Type B pancreatic cell (in vitro differentiated cells): ENCODE results near the gene CDX1. TPM values are rescaled to one million over a fixed set of nuclear protein-coding genes. Genes with fewer than 3 reads are reported as not detected.

ENCODE experiments used
- DNase-seq: peaks from one replicate; pipeline ENCODE4 v3.0.0; 2021; ENCODE audit warnings: mixed read lengths; ENCODE audit not compliant: unreplicated experiment; ENCODE audit errors: extremely low spot score
- H3K27ac Mint-ChIP-seq: 2 replicates; pipeline ENCODE4 v1.8.0; 2021; ENCODE audit warnings: mild to moderate bottlenecking, mixed read lengths
- H3K27me3 Mint-ChIP-seq: 2 replicates; pipeline ENCODE4 v1.8.0; 2021; ENCODE audit warnings: mixed read lengths
- H3K36me3 Mint-ChIP-seq: 2 replicates; pipeline ENCODE4 v1.8.0; 2021; ENCODE audit warnings: mixed read lengths
- H3K4me1 Mint-ChIP-seq: one replicate; pipeline ENCODE4 v1.8.0; 2021; ENCODE audit warnings: mixed read lengths; ENCODE audit not compliant: unreplicated experiment
- H3K4me3 Mint-ChIP-seq: 2 replicates; pipeline ENCODE4 v1.8.0; 2021; ENCODE audit warnings: mild to moderate bottlenecking, mixed read lengths
- H3K9me3 Mint-ChIP-seq: 2 replicates; pipeline ENCODE4 v1.8.0; 2021; ENCODE audit warnings: mixed read lengths
- total RNA-seq: library from RNA; stranded (reverse); gene quantifications from 2 replicates; pipeline ENCODE4 v1.2.1, GENCODE V29; 2021; ENCODE audit warnings: low replicate concordance
- TF ChIP-seq, protein P1 (sequence below): fragments of 200-600 bp; sonication (generic); conservative IDR thresholded peaks from 2 replicates; pipeline ENCODE4 v1.5.0; 2021; ENCODE audit warnings: antibody characterized with exemption, mild to moderate bottlenecking

The CDX1 gene
- total RNA-seq, 1 donor from 2014 or later, result 5.0 TPM

GRCh38 chr5:150218693-150219035 lies 52.1 kb downstream of the CDX1 start:
- Mint-ChIP-seq H3K9me3 (no peaks in the 10 kb centered on the region), H3K27me3 (peaks cover 17% of the 10 kb centered on the region), H3K27ac (no peak overlapping the region), H3K36me3 (no peaks in the 10 kb centered on the region), H3K4me1 (peaks cover 15% of the 10 kb centered on the region), H3K4me3 (no peak overlapping the region)
- TF ChIP-seq, protein P1, sequence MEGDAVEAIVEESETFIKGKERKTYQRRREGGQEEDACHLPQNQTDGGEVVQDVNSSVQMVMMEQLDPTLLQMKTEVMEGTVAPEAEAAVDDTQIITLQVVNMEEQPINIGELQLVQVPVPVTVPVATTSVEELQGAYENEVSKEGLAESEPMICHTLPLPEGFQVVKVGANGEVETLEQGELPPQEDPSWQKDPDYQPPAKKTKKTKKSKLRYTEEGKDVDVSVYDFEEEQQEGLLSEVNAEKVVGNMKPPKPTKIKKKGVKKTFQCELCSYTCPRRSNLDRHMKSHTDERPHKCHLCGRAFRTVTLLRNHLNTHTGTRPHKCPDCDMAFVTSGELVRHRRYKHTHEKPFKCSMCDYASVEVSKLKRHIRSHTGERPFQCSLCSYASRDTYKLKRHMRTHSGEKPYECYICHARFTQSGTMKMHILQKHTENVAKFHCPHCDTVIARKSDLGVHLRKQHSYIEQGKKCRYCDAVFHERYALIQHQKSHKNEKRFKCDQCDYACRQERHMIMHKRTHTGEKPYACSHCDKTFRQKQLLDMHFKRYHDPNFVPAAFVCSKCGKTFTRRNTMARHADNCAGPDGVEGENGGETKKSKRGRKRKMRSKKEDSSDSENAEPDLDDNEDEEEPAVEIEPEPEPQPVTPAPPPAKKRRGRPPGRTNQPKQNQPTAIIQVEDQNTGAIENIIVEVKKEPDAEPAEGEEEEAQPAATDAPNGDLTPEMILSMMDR, result no peak
- no peak for DNase-seq

GRCh38 chr5:150219142-150219541 lies 52.6 kb downstream of the CDX1 start:
- Mint-ChIP-seq H3K9me3 (no peaks in the 10 kb centered on the region), H3K36me3 (no peaks in the 10 kb centered on the region), H3K4me1 (peaks cover 11% of the 10 kb centered on the region), H3K27me3 (peaks cover 17% of the 10 kb centered on the region), H3K4me3 (no peak overlapping the region), H3K27ac (no peak overlapping the region)
- DNase-seq, result no peak
- TF ChIP-seq, protein P1, result no peak

DNA sequence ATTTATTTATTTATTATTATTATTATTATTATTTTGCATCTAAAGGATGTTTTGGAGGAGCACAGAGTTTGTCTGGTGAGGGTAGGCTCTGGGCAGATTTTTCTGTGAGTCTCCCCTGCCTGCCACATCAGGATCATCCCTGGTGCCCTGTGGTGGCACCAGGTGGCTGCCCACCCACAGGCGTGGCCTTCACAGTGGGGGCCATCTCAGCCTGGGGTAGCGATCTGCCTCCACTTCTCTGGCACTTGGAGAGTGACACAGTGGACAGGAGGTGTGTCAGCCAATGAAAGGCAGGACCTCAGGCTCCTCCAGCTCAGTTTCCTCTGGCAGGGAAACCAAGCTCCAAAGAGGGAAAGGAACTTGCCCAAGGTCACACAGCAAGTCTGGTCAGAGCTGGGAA lies 53.3 kb downstream of the CDX1 start:
- TF ChIP-seq, protein P1, result no peak
- Mint-ChIP-seq H3K4me1 (peaks cover 11% of the 10 kb centered on the region), H3K9me3 (no peaks in the 10 kb centered on the region), H3K27me3 (peaks cover 17% of the 10 kb centered on the region), H3K4me3 (no peak overlapping the region), H3K27ac (no peak overlapping the region), H3K36me3 (no peaks in the 10 kb centered on the region)
- no peak for DNase-seq

DNA sequence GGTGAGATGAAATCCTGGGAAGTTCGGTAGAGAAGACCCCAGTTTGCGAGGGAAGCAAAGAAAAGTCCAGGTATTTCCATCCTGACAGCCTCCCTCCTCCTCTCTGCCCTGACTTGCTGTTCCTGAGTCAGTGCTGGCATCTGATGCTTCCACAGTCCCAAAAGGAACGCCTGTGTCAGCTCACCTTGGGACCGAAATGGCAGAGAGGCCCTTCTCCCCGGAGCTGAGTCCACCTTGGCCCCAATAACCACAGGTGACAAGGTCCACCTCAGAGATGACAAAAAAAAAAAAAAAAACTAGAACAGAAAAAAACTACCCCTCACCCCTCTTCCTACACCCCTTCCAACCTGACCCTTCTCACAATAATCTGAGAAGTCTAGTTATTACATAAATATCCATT lies 54.9 kb downstream of the CDX1 start:
- Mint-ChIP-seq H3K4me1 (no peaks in the 10 kb centered on the region), H3K27ac (no peak overlapping the region), H3K36me3 (no peaks in the 10 kb centered on the region), H3K27me3 (peaks cover 17% of the 10 kb centered on the region), H3K4me3 (no peak overlapping the region), H3K9me3 (no peaks in the 10 kb centered on the region)
- TF ChIP-seq, protein P1, result no peak
- DNase-seq, result no peak

GRCh38 chr5:150222906-150223305 lies 56.3 kb downstream of the CDX1 start:
- peaks cover 8% of the 10 kb centered on the region for H3K27me3 Mint-ChIP-seq
- H3K4me1 Mint-ChIP-seq, result no peaks in the 10 kb centered on the region
- no peaks in the 10 kb centered on the region for H3K36me3 Mint-ChIP-seq
- TF ChIP-seq, protein P1, result no peak
- H3K9me3 Mint-ChIP-seq, result no peaks in the 10 kb centered on the region
- no peak for DNase-seq
- H3K4me3 Mint-ChIP-seq, result no peak overlapping the region
- no peak overlapping the region for H3K27ac Mint-ChIP-seq

DNA sequence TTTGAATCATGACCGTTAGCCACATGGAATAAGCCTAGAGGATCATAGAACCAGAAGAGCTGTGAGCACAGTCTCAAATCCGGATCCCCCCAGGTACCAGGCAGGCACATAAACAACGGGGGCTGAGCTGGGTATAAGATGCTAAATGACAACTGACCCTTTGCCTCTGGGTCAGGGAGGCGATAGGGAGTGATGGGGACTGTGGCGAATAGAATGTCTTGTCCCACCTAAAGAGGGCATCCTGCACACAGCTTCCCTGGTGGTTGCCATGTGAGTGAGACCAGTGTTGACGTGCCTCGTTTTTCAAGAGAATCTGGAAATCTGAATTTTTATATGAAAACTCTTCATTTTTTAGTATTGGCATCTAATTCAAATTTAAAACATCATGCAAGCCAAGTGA lies 56.9 kb downstream of the CDX1 start:
- TF ChIP-seq, protein P1, result no peak
- Mint-ChIP-seq H3K9me3 (no peaks in the 10 kb centered on the region), H3K27me3 (peaks cover 6% of the 10 kb centered on the region), H3K4me3 (no peak overlapping the region), H3K4me1 (no peaks in the 10 kb centered on the region), H3K36me3 (no peaks in the 10 kb centered on the region), H3K27ac (no peak overlapping the region)
- DNase-seq, result no peak
